Lower leg skin (tissue), 3 donors: ENCODE data around the gene PABPN1.

Source experiments
- POLR2A ChIP-seq, 2 donors: fragments of 450-650 bp; IDR thresholded peaks; one replicate each; pipeline ENCODE4 v1.6.1; 2016 to 2017; ENCODE audit warnings: antibody characterized with exemption in 2 of 2, mild to moderate bottlenecking in 1 of 2, moderate library complexity in 1 of 2
- TF ChIP-seq, protein P1 (sequence below), 3 donors: fragments of 450-650 bp; IDR thresholded peaks; one replicate each; pipeline ENCODE4 v1.5.1; 2016; ENCODE audit warnings: antibody characterized with exemption in 3 of 3, mild to moderate bottlenecking in 3 of 3, moderate library complexity in 2 of 3

DNA sequence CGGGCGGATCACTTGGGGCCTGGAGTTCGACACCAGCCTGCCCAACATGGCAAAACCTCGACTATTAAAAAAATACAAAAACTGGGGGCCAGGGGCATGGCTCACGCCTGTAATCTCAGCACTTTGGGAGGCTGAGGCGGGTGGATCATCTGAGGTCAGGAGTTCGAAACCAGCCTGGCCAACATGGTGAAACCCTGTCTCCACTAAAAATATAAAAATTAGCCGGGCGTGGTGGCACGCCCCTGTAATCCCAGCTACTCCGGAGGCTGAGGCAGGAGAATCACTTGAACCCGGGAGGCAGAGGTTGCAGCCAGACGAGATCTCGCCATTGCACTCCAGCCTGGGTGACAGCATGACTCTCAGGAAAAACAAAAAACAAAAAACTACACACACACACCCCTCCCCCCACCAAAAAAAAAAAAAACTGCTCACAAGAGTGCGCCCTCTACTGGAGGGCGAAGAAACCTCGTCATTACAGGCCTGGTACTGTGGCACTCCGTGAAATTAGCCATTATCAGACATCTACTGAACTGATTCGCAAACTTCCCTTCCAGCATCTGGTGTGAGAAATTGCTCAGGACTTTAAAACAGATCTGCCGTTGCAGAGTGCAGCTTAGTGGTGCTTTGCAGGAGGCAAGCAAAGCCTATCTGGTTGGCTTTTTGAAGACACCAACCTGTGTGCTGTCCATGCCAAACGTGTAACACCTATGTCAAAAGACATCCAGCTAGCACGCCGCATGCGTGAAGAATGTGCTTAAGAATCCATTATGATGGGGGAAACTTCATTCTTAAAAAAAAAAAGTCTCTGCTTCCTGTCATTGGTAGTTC lies 26.3 kb upstream of the PABPN1 start:
- TF ChIP-seq, protein P1, sequence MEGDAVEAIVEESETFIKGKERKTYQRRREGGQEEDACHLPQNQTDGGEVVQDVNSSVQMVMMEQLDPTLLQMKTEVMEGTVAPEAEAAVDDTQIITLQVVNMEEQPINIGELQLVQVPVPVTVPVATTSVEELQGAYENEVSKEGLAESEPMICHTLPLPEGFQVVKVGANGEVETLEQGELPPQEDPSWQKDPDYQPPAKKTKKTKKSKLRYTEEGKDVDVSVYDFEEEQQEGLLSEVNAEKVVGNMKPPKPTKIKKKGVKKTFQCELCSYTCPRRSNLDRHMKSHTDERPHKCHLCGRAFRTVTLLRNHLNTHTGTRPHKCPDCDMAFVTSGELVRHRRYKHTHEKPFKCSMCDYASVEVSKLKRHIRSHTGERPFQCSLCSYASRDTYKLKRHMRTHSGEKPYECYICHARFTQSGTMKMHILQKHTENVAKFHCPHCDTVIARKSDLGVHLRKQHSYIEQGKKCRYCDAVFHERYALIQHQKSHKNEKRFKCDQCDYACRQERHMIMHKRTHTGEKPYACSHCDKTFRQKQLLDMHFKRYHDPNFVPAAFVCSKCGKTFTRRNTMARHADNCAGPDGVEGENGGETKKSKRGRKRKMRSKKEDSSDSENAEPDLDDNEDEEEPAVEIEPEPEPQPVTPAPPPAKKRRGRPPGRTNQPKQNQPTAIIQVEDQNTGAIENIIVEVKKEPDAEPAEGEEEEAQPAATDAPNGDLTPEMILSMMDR (IDR thresholded peaks at IDR 0.05), result peak in 1 of 3 donors; percentile 83
- no peak for TF ChIP-seq POLR2A (IDR thresholded peaks at IDR 0.05)
